ENCODE data around the gene C1orf116. TPM values are rescaled to one million over a fixed set of nuclear protein-coding genes. Genes with fewer than 3 reads are reported as not detected.

C1orf116 gene
- total RNA-seq, 1 donor from 2014 or later: 0.08 TPM

- Mint-ChIP-seq H3K27ac (ENCODE audit: unreplicated experiment) (no peak overlapping the region), H3K9me3 (ENCODE audit: unreplicated experiment) (no peaks in the 10 kb centered on the region), H3K4me1 (ENCODE audit: unreplicated experiment) (peaks cover 18% of the 10 kb centered on the region), H3K4me3 (ENCODE audit: unreplicated experiment) (no peak overlapping the region), H3K27me3 (ENCODE audit: unreplicated experiment) (peaks cover 7% of the 10 kb centered on the region), H3K36me3 (ENCODE audit: low read depth, unreplicated experiment) (no peaks in the 10 kb centered on the region)
- TF ChIP-seq CTCF (IDR thresholded peaks at IDR 0.05; ENCODE audit: unreplicated experiment): no peak
- DNase-seq (ENCODE audit: low spot score): no peak
These were observed 3.5 kb downstream of the C1orf116 start for GRCh38 chr1:207028884-207029650.

- Mint-ChIP-seq H3K4me1 (ENCODE audit: unreplicated experiment) (peaks cover 18% of the 10 kb centered on the region), H3K9me3 (ENCODE audit: unreplicated experiment) (no peaks in the 10 kb centered on the region), H3K27ac (ENCODE audit: unreplicated experiment) (no peak overlapping the region), H3K4me3 (ENCODE audit: unreplicated experiment) (no peak overlapping the region), H3K27me3 (ENCODE audit: unreplicated experiment) (peaks cover 7% of the 10 kb centered on the region), H3K36me3 (ENCODE audit: low read depth, unreplicated experiment) (no peaks in the 10 kb centered on the region)
- TF ChIP-seq CTCF (IDR thresholded peaks at IDR 0.05; ENCODE audit: unreplicated experiment): no peak
- no peak for DNase-seq (ENCODE audit: low spot score)
These were observed 4.6 kb downstream of the C1orf116 start for GRCh38 chr1:207027921-207028320.

DNA sequence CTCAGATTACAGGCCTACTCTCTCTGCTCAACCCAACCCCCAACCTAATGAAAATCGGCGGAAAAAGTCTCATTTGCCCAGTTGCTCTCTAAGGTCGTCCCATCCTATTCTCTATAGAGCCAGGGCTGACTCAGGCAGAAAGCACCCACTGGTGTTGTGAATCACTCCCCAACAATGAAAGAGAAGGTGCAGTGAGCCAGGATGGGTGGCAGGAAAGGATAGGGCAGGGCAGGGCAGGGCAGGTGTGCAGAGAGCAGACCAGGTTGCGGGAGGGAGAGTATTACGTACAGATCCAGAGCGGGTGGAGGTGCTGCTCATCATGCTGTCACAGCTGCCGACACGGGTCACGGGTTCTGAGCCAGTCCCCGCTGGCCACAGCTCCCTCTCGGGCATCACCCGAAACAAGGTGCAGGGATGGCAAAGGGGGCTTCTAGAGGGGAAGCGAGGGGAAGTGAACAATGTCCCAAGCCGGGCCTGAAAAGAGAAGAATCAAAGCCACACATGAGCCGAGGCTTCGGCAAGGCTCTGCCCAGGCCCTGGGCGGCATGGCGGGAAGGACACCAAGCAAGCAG lies 5.3 kb downstream of the C1orf116 start:
- H3K36me3 Mint-ChIP-seq (ENCODE audit: low read depth, unreplicated experiment): no peaks in the 10 kb centered on the region
- H3K4me1 Mint-ChIP-seq (ENCODE audit: unreplicated experiment): peaks cover 15% of the 10 kb centered on the region
- no peak for TF ChIP-seq CTCF (IDR thresholded peaks at IDR 0.05; ENCODE audit: unreplicated experiment)
- peaks cover 7% of the 10 kb centered on the region for H3K27me3 Mint-ChIP-seq (ENCODE audit: unreplicated experiment)
- H3K9me3 Mint-ChIP-seq (ENCODE audit: unreplicated experiment): no peaks in the 10 kb centered on the region
- no peak for DNase-seq (ENCODE audit: low spot score)
- H3K27ac Mint-ChIP-seq (ENCODE audit: unreplicated experiment): no peak overlapping the region
- H3K4me3 Mint-ChIP-seq (ENCODE audit: unreplicated experiment): no peak overlapping the region

DNA sequence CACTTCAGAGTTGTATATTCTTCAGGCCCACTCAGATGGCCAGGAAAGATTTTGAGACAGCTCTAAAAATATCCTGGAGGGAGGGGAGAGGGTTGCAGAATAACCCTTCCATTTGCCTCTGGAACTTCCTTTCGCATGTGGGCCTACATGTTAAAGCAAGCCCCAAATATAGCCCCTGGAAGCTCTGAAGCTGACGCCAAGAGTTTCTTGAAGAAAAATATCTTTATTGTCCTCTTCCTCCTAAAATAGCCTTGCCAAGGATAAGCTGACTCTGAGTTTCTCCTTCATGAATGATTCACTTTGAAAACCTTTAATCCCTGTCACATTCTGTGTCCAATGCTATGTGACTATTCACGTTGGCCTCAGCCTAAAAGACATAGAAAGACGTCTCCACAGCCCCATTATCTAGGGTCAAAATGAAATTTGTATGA lies 6.4 kb downstream of the C1orf116 start:
- H3K27ac Mint-ChIP-seq (ENCODE audit: unreplicated experiment): no peak overlapping the region
- no peak for DNase-seq (ENCODE audit: low spot score)
- H3K4me3 Mint-ChIP-seq (ENCODE audit: unreplicated experiment): no peak overlapping the region

More for the DNA sequence above, 6.4 kb downstream of the C1orf116 start:
- Mint-ChIP-seq H3K27me3 (ENCODE audit: unreplicated experiment) (peaks cover 9% of the 10 kb centered on the region), H3K9me3 (ENCODE audit: unreplicated experiment) (no peaks in the 10 kb centered on the region), H3K36me3 (ENCODE audit: low read depth, unreplicated experiment) (no peaks in the 10 kb centered on the region), H3K4me1 (ENCODE audit: unreplicated experiment) (peaks cover 11% of the 10 kb centered on the region)
- no peak for TF ChIP-seq CTCF (IDR thresholded peaks at IDR 0.05; ENCODE audit: unreplicated experiment)
